PC-3 (cell line): ENCODE data around the gene MYH9. TPM values are rescaled to one million over a fixed set of nuclear protein-coding genes. Genes with fewer than 3 reads are reported as not detected.

Experiments
- ATAC-seq: fragments of 200-7000 bp; cut with Tn5 transposase; 2 replicates; pipeline ENCODE4 v1.9.1; 2020; ENCODE audit warnings: mild to moderate bottlenecking, moderate library complexity
- BruUV-seq: library from RNA; stranded (reverse); fragments of 400-500 nt; replicated peaks from 2 replicates; lab custom pipeline; 2021; lab: Mats Ljungman, UMichigan
- CTCF ChIA-PET: fragments of 300-600 bp; sonication (Branson Sonifier 250); formaldehyde crosslinking; loops from one replicate; lab custom pipeline; 2022; ENCODE audit warnings: antibody characterized with exemption; lab: Charles Lee
- POLR2A ChIA-PET: fragments of 300-600 bp; sonication (Branson Sonifier 250); formaldehyde crosslinking; loops from one replicate; lab custom pipeline; 2022; ENCODE audit warnings: antibody characterized with exemption; ENCODE audit not compliant: unreplicated experiment; lab: Charles Lee
- DNase-seq: peaks from one replicate; pipeline ENCODE4 v3.0.0-alpha.2; 2015
- H2AFZ ChIP-seq: fragments of 300-600 bp; sonication (generic); 2 replicates; pipeline ENCODE4 v1.6.0; 2016; ENCODE audit warnings: antibody characterized with exemption, low read length
- H3F3A ChIP-seq: fragments of 300-600 bp; sonication (generic); one replicate; pipeline ENCODE4 v1.6.0; 2017; ENCODE audit warnings: antibody characterized with exemption, low read length, control low read depth, mild to moderate bottlenecking; ENCODE audit not compliant: unreplicated experiment
- H3K27ac ChIP-seq: fragments of 300-600 bp; sonication (generic); 2 replicates; pipeline ENCODE4 v1.5.1; 2016; ENCODE audit warnings: mild to moderate bottlenecking, low read length
- H3K27me3 ChIP-seq: fragments of 300-600 bp; sonication (generic); 2 replicates; pipeline ENCODE4 v1.6.1; 2016; ENCODE audit warnings: low read length, mixed read lengths
- H3K36me3 ChIP-seq: fragments of 300-600 bp; sonication (generic); 2 replicates; pipeline ENCODE4 v1.6.1; 2016; ENCODE audit warnings: low read depth, mixed run types, low read length, mixed read lengths
- H3K4me1 ChIP-seq: fragments of 300-600 bp; sonication (generic); 2 replicates; pipeline ENCODE4 v1.5.1; 2016; ENCODE audit warnings: low read length; ENCODE audit not compliant: insufficient read depth
- H3K4me2 ChIP-seq: fragments of 300-600 bp; sonication (generic); 2 replicates; pipeline ENCODE4 v1.6.0; 2016; ENCODE audit warnings: low read length
- H3K4me3 ChIP-seq: fragments of 300-600 bp; sonication (generic); 2 replicates; pipeline ENCODE4 v1.5.1; 2016; ENCODE audit warnings: mild to moderate bottlenecking, low read length, mixed read lengths
- H3K79me2 ChIP-seq: fragments of 300-600 bp; sonication (generic); 2 replicates; pipeline ENCODE4 v1.6.1; 2017; ENCODE audit warnings: low read length, mixed read lengths
- H3K9ac ChIP-seq: fragments of 300-600 bp; sonication (generic); 2 replicates; pipeline ENCODE4 v1.6.0; 2016; ENCODE audit warnings: mild to moderate bottlenecking, low read length
- H3K9me2 ChIP-seq: fragments of 300-600 bp; sonication (generic); replicated peaks from 2 replicates; pipeline ENCODE4 v1.6.1; 2016; ENCODE audit warnings: mixed run types, low read length, mixed read lengths
- H3K9me3 ChIP-seq: fragments of 300-600 bp; sonication (generic); 2 replicates; pipeline ENCODE4 v1.6.1; 2016; ENCODE audit warnings: low read length, mixed read lengths
- H4K20me1 ChIP-seq: fragments of 300-600 bp; sonication (generic); 2 replicates; pipeline ENCODE4 v1.6.1; 2016; ENCODE audit warnings: low read length, mixed read lengths
- EZH2 ChIP-seq: fragments of 300-600 bp; sonication (generic); IDR thresholded peaks from one replicate; pipeline ENCODE4 v1.6.1; 2017; ENCODE audit warnings: antibody characterized with exemption, mild to moderate bottlenecking, low read length; ENCODE audit not compliant: unreplicated experiment
- EZH2phosphoT487 ChIP-seq: fragments of 300-600 bp; sonication (generic); IDR thresholded peaks from 2 replicates; pipeline ENCODE4 v1.6.1; 2018; ENCODE audit warnings: mild to moderate bottlenecking, antibody characterized with exemption, low read length, borderline replicate concordance
- intact Hi-C: fragments of 100-400 bp; cut with micrococcal nuclease; formaldehyde crosslinking; loops from 2 replicates; pipeline ENCODE4 v1.9.0; 2023
- total RNA-seq: library from RNA; depleted of rRNA; stranded (reverse); fragments of >200 nt; gene quantifications from 2 replicates; pipeline ENCODE4 v1.2.3, GENCODE V29; 2014
- TF ChIP-seq, protein P1 (sequence below): fragments of 300-600 bp; sonication (generic); conservative IDR thresholded peaks from 2 replicates; pipeline ENCODE4 v1.5.1; 2017; ENCODE audit warnings: antibody characterized with exemption, low read depth, mild to moderate bottlenecking, low read length

The MYH9 gene
- total RNA-seq, 1 experiment from 2014 or later, result 357 TPM

DNA sequence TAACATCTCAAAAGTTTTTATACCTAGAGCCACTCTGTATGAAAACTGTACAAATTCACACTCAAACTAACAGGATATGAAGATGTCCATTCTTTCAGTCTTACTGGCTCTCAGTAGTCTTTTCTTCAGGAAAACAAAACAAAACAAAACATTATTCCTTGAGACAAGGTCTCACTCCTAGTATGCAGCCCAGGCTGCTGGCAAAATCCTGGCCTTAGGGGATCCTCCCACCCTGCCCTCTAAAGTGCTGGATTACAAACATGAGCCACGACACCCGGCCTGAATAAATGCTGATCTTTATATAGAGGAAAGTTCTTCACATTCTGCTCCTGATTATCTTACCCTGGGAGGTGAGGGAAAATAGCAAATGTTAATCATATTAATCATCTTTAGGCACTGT, 153.6 kb downstream of the MYH9 start:
- no peak for DNase-seq
- Histone ChIP-seq H3K4me1 (peaks cover 13% of the 10 kb centered on the region), H3K27me3 (no peaks in the 10 kb centered on the region), H2AFZ (no peak overlapping the region), H3K79me2 (peaks cover 24% of the 10 kb centered on the region), H3K4me3 (no peak overlapping the region), H3K36me3 (no peaks in the 10 kb centered on the region; the same call in 1 of the 2 replicates), H4K20me1 (no peaks in the 10 kb centered on the region), H3K9me2 (no peaks in the 10 kb centered on the region), H3K27ac (no peak overlapping the region), H3K9me3 (no peaks in the 10 kb centered on the region), H3K4me2 (no peak overlapping the region), H3K9ac (no peak overlapping the region), H3F3A (no peaks in the 10 kb centered on the region)
- ChIA-PET POLR2A (interaction anchor here (0.6 kb wide), 1 partner anchor 37 kb away, joined by 3 read pairs; no protein-coding TSS in a partner anchor), CTCF (no interaction called here)
- ATAC-seq, result no peak
- intact Hi-C loops, result no loop called here
- no TSS peak for BruUV-seq
- TF ChIP-seq EZH2phosphoT487 (no peak), EZH2 (no peak)
- TF ChIP-seq, protein P1, sequence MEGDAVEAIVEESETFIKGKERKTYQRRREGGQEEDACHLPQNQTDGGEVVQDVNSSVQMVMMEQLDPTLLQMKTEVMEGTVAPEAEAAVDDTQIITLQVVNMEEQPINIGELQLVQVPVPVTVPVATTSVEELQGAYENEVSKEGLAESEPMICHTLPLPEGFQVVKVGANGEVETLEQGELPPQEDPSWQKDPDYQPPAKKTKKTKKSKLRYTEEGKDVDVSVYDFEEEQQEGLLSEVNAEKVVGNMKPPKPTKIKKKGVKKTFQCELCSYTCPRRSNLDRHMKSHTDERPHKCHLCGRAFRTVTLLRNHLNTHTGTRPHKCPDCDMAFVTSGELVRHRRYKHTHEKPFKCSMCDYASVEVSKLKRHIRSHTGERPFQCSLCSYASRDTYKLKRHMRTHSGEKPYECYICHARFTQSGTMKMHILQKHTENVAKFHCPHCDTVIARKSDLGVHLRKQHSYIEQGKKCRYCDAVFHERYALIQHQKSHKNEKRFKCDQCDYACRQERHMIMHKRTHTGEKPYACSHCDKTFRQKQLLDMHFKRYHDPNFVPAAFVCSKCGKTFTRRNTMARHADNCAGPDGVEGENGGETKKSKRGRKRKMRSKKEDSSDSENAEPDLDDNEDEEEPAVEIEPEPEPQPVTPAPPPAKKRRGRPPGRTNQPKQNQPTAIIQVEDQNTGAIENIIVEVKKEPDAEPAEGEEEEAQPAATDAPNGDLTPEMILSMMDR, result no peak

DNA sequence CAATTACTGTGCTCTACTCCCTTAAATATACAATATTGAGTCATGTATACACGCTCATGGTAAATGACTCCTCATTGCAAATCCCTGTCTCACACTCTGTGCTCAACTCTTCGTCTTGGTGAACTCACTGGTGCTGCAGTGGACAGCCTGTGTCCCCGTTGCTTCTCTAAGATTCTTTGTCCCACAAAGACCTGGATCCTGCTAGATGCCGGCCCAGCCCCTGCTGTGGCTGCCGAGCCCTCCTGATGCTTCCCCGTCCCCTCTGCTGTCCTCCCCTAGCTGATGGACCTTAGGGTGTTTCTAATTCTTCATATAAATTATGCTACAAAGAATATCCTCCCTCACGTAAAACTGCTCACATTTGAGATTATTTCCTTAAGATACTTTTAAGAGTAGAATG, 154.0 kb downstream of the MYH9 start:
- H3K4me1 ChIP-seq, result peaks cover 13% of the 10 kb centered on the region
- H3K9me2 ChIP-seq, result no peaks in the 10 kb centered on the region
- H3K27ac ChIP-seq, result no peak overlapping the region
- DNase-seq, result no peak
- H3K79me2 ChIP-seq, result peaks cover 23% of the 10 kb centered on the region
- BruUV-seq, result no TSS peak
- H3K27me3 ChIP-seq, result no peaks in the 10 kb centered on the region
- H3K4me2 ChIP-seq, result no peak overlapping the region
- H2AFZ ChIP-seq, result no peak overlapping the region
- no peaks in the 10 kb centered on the region; the same call in 1 of the 2 replicates for H3K36me3 ChIP-seq
- H3K9me3 ChIP-seq, result no peaks in the 10 kb centered on the region
- H3K4me3 ChIP-seq, result no peak overlapping the region
- ChIA-PET CTCF (no interaction called here), POLR2A (interaction anchor here (0.6 kb wide), 1 partner anchor 37 kb away, joined by 3 read pairs; no protein-coding TSS in a partner anchor)
- ATAC-seq, result no peak
- TF ChIP-seq, protein P1, result no peak
- TF ChIP-seq EZH2phosphoT487 (no peak), EZH2 (no peak)
- H4K20me1 ChIP-seq, result no peaks in the 10 kb centered on the region
- H3K9ac ChIP-seq, result no peak overlapping the region
- H3F3A ChIP-seq, result no peaks in the 10 kb centered on the region
- intact Hi-C loops, result no loop called here

DNA sequence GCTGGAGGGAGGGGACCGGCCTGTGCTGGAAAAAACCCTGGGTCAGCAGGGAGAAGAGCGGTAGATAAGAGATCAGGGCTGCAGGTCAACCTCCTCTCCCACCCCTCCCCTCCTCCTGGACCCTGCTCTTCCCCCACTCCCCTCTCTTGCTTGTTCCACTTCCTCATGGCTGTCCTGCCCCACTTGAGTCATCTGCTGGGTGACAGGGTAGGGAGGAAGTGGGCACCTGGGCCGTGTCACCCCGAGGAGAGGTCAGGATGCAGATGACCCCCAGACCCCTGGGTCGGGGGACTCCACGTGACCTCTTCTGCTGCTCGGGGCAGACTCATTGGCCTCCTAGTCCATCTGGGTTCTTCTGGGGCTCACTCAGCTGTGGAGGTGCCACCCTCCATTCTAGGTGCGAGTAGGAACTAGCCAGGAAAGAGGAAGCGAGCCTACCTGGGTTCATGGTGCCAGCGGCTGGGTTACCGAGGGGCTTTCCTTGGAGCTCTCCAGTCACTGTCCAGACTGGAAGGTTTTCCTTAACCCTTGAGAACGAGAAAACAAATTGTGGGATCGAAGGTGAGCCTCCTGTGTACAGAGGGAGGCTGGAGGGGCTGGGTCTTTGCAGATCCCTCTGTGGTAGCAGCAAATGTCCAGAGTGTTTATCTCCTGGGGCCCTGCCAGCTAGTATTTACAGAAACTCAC, 154.9 kb downstream of the MYH9 start:
- no peak overlapping the region for H3K9ac ChIP-seq
- H2AFZ ChIP-seq, result no peak overlapping the region
- H3K79me2 ChIP-seq, result peaks cover 14% of the 10 kb centered on the region
- no peak overlapping the region for H3K27ac ChIP-seq
- CTCF ChIA-PET, result no interaction called here
- intact Hi-C loops, result no loop called here
- H3K27me3 ChIP-seq, result no peaks in the 10 kb centered on the region
- TF ChIP-seq, protein P1, result no peak
- TF ChIP-seq EZH2phosphoT487 (no peak), EZH2 (no peak)
- POLR2A ChIA-PET, result no interaction called here
- H3K36me3 ChIP-seq, result no peaks in the 10 kb centered on the region; the same call in 1 of the 2 replicates
- H3K4me2 ChIP-seq, result no peak overlapping the region
- H4K20me1 ChIP-seq, result no peaks in the 10 kb centered on the region
- H3K9me2 ChIP-seq, result no peaks in the 10 kb centered on the region
- no peak for DNase-seq
- ATAC-seq, result no peak
- peaks cover 4% of the 10 kb centered on the region; the same call in 1 of the 2 replicates for H3K4me1 ChIP-seq
- H3K9me3 ChIP-seq, result no peaks in the 10 kb centered on the region
- BruUV-seq, result no TSS peak
- no peaks in the 10 kb centered on the region for H3F3A ChIP-seq
- no peak overlapping the region for H3K4me3 ChIP-seq
